ENCODE data around the gene MSI2.

MSI2 gene

GRCh38 chr17:57663326-57664070 lies 407.2 kb downstream of the MSI2 start:
- H3F3A ChIP-seq (ENCODE audit: insufficient read depth, low read length) = no peaks in the 10 kb centered on the region; the same call in 1 of the 2 replicates
- peaks cover 57% of the 10 kb centered on the region for H3K36me3 ChIP-seq (ENCODE audit: insufficient read depth, low read length)
- H2AFZ ChIP-seq (ENCODE audit: low read length) = no peak overlapping the region
- TF ChIP-seq EZH2 (IDR thresholded peaks at IDR 0.05; ENCODE audit: borderline replicate concordance, low read length) (no peak), CTCF (IDR thresholded peaks at IDR 0.05; ENCODE audit: low read length) (no peak)
- H3K4me1 ChIP-seq (ENCODE audit: insufficient read depth, low read length, severe bottlenecking) = peaks cover 41% of the 10 kb centered on the region
- no peak overlapping the region for H3K4me2 ChIP-seq (ENCODE audit: low read length)
- no peaks in the 10 kb centered on the region for H3K79me2 ChIP-seq (ENCODE audit: insufficient read depth, low read length)
- H3K27ac ChIP-seq (ENCODE audit: low read depth, low read length, poor library complexity, severe bottlenecking) = no peak overlapping the region
- no peaks in the 10 kb centered on the region for H3K9me2 ChIP-seq (ENCODE audit: low read depth, low read length)
- H3K9ac ChIP-seq (ENCODE audit: low read length) = no peak overlapping the region
- H3K9me3 ChIP-seq (ENCODE audit: low read length) = no peaks in the 10 kb centered on the region
- no peaks in the 10 kb centered on the region for H3K27me3 ChIP-seq (ENCODE audit: insufficient read depth, low read length)
- H3K4me3 ChIP-seq (ENCODE audit: low read depth, low read length, poor library complexity, severe bottlenecking) = no peak overlapping the region
- H4K20me1 ChIP-seq (ENCODE audit: insufficient read depth, low read length) = no peaks in the 10 kb centered on the region

- no peaks in the 10 kb centered on the region for H3K79me2 ChIP-seq (ENCODE audit: insufficient read depth, low read length)
- TF ChIP-seq EZH2 (IDR thresholded peaks at IDR 0.05; ENCODE audit: borderline replicate concordance, low read length) (no peak), CTCF (IDR thresholded peaks at IDR 0.05; ENCODE audit: low read length) (no peak)
- no peaks in the 10 kb centered on the region for H3K27me3 ChIP-seq (ENCODE audit: insufficient read depth, low read length)
- no peaks in the 10 kb centered on the region; the same call in 1 of the 2 replicates for H3F3A ChIP-seq (ENCODE audit: insufficient read depth, low read length)
- H4K20me1 ChIP-seq (ENCODE audit: insufficient read depth, low read length) = no peaks in the 10 kb centered on the region
- no peaks in the 10 kb centered on the region for H3K9me3 ChIP-seq (ENCODE audit: low read length)
- H3K4me1 ChIP-seq (ENCODE audit: insufficient read depth, low read length, severe bottlenecking) = peaks cover 41% of the 10 kb centered on the region
- no peak overlapping the region for H3K9ac ChIP-seq (ENCODE audit: low read length)
- H3K4me3 ChIP-seq (ENCODE audit: low read depth, low read length, poor library complexity, severe bottlenecking) = no peak overlapping the region
- H3K4me2 ChIP-seq (ENCODE audit: low read length) = no peak overlapping the region; the same call in 1 of the 2 replicates
- no peak overlapping the region for H2AFZ ChIP-seq (ENCODE audit: low read length)
- peak overlapping the region; percentile 87 for H3K27ac ChIP-seq (ENCODE audit: low read depth, low read length, poor library complexity, severe bottlenecking)
- H3K9me2 ChIP-seq (ENCODE audit: low read depth, low read length) = no peaks in the 10 kb centered on the region
- H3K36me3 ChIP-seq (ENCODE audit: insufficient read depth, low read length) = peaks cover 55% of the 10 kb centered on the region
Observed at GRCh38 chr17:57665128-57665527, 408.8 kb downstream of the MSI2 start.

GRCh38 chr17:57665696-57666095 lies 409.4 kb downstream of the MSI2 start:
- Histone ChIP-seq H3K36me3 (ENCODE audit: insufficient read depth, low read length) (peaks cover 49% of the 10 kb centered on the region), H3K4me3 (ENCODE audit: low read depth, low read length, poor library complexity, severe bottlenecking) (no peak overlapping the region), H3K27me3 (ENCODE audit: insufficient read depth, low read length) (no peaks in the 10 kb centered on the region), H3K9ac (ENCODE audit: low read length) (peak overlapping the region; percentile 2; the same call in 1 of the 2 replicates), H3K9me3 (ENCODE audit: low read length) (no peaks in the 10 kb centered on the region), H3F3A (ENCODE audit: insufficient read depth, low read length) (no peaks in the 10 kb centered on the region; the same call in 1 of the 2 replicates), H3K9me2 (ENCODE audit: low read depth, low read length) (no peaks in the 10 kb centered on the region), H3K79me2 (ENCODE audit: insufficient read depth, low read length) (no peaks in the 10 kb centered on the region), H4K20me1 (ENCODE audit: insufficient read depth, low read length) (no peaks in the 10 kb centered on the region), H3K4me1 (ENCODE audit: insufficient read depth, low read length, severe bottlenecking) (peaks cover 41% of the 10 kb centered on the region), H2AFZ (ENCODE audit: low read length) (no peak overlapping the region), H3K4me2 (ENCODE audit: low read length) (no peak overlapping the region; the same call in 1 of the 2 replicates), H3K27ac (ENCODE audit: low read depth, low read length, poor library complexity, severe bottlenecking) (peak overlapping the region; percentile 87)
- TF ChIP-seq EZH2 (IDR thresholded peaks at IDR 0.05; ENCODE audit: borderline replicate concordance, low read length) = no peak
- TF ChIP-seq CTCF (IDR thresholded peaks at IDR 0.05; ENCODE audit: low read length) = no peak
